Mononuclear cell (primary cell): Measurements from ENCODE around the gene TOMM20. TPM values are rescaled to one million over a fixed set of nuclear protein-coding genes. Genes with fewer than 3 reads are reported as not detected.
"Not testable (repeated sequence)": the region's sequence is repeated elsewhere in the genome, so short reads cannot be mapped to it uniquely, and the experiment has no call there.

Source experiments
- H3K27me3 ChIP-seq: 2 replicates; pipeline ENCODE4 v1.6.0; 2011; ENCODE audit warnings: low read length, control low read depth; ENCODE audit not compliant: insufficient read depth
- H3K4me1 ChIP-seq: 2 replicates; pipeline ENCODE4 v1.5.1; 2011; ENCODE audit warnings: mild to moderate bottlenecking, low read length, control low read depth; ENCODE audit not compliant: insufficient read depth
- H3K4me3 ChIP-seq: 2 replicates; pipeline ENCODE4 v1.5.1; 2011; ENCODE audit warnings: mild to moderate bottlenecking, low read length, moderate library complexity
- H3K9me3 ChIP-seq: 2 replicates; pipeline ENCODE4 v1.5.1; 2011; ENCODE audit warnings: low read depth, mild to moderate bottlenecking, control low read depth, low read length
- total RNA-seq: library from RNA; depleted of rRNA; stranded (reverse); fragments of >200 nt; gene quantifications from one replicate; pipeline ENCODE4 v1.2.3, GENCODE V29; 2012

The TOMM20 gene
- total RNA-seq, 1 donor = 89.1 TPM

DNA sequence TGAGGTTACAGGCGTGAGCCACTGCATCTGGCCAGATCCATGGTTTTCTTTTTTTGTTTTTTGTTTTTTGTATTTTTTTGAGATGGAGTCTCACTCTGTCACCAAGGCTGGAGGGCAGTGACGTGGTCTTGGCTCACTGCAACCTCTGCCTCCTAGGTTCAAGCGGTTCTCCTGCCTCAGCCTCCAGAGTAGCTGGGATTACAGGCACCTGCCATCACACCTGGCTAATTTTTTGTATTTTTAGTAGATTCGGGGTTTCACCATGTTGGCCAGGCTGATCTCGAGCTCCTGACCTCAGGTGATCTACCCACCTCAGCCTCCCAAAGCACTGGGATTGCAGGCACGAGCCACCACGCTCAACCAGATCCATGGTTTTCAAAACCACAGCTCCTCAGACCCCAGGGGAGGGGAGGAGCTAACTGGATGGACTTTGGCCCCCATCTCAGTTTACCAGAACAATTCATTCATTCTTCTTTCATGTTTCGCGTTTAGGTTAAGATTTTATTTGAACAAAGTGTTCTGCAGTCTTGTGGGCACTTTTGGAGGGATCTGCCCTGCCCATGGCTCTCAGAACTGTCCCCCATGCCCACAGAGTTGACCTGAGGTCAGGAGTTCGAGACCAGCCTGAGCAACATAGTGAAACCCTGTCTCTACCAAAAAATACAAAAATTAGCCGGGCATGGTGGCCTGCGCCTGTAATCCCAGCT, 43.1 kb downstream of the TOMM20 start:
- not testable (repeated sequence) for H3K4me3 ChIP-seq, H3K27me3 ChIP-seq, H3K9me3 ChIP-seq
- H3K4me1 ChIP-seq = peaks cover 24% of the 10 kb centered on the region

GRCh38 chr1:235080788-235081187, 47.8 kb downstream of the TOMM20 start:
- H3K27me3 ChIP-seq, H3K4me3 ChIP-seq, H3K9me3 ChIP-seq: not testable (repeated sequence)
- H3K4me1 ChIP-seq = peaks cover 57% of the 10 kb centered on the region

DNA sequence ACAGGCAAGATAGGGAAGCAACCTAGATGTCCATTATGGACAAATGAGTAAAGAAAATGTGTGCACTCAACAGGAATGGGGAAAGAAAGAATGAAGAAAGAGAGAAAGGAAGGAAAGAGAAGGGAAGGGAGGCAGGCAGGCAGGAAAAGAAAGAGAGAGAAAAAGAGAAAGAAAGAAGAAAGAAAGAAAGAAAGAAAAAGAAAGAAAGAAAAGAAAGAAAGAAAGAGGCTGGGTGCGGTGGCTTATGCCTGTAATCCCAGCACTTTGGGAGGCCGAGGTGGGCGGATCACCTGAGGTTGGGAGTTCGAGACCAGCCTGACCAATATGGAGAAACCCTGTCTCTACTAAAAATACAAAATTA, 48.4 kb downstream of the TOMM20 start:
- peaks cover 63% of the 10 kb centered on the region for H3K4me1 ChIP-seq
- not testable (repeated sequence) for H3K9me3 ChIP-seq, H3K27me3 ChIP-seq, H3K4me3 ChIP-seq

DNA sequence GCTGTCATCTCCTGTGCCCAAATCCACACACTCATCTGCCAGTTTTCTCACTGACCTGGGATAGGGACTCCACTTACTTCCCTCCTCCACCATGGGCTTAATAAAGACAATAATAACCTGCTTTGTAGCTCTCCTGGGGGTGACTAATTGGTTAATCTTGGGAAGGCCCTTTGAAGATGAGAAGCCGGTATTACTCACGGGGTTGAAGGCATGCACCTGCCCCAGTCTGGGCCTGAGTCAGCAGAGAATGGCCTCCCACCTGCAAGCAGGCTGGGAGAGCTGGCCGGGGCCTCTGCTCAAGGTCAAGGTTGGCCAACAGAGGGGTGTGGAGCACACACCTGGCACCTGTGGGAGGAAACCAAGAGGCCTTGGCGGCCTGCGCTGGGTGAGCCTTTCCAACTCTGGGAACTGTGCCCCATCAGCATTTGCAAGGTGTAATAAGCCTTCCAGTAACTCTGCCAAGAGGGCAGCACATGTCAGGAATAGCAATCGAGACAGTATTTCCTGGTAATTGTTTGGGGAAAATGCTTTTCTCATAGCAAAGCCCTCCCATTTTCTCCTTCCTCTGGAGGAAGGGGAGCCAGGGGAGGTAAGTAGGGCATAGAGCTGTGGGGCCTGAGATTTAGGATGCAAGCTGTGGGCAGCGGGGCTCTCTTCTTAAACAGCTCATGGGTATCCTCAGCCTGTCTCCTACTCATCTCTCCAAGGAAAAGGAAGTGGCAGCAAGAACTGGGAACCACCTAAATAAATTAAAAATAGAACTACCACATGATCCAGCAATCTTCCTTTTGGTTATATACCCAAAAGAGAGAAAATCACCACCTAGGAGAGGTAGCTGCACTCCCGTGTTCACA, 49.0 kb downstream of the TOMM20 start:
- Histone ChIP-seq H3K27me3 (no peaks in the 10 kb centered on the region), H3K9me3 (no peaks in the 10 kb centered on the region), H3K4me3 (no peak overlapping the region), H3K4me1 (peaks cover 69% of the 10 kb centered on the region)

- H3K4me3 ChIP-seq = no peak overlapping the region
- peaks cover 74% of the 10 kb centered on the region for H3K4me1 ChIP-seq
- no peaks in the 10 kb centered on the region for H3K27me3 ChIP-seq
- no peaks in the 10 kb centered on the region for H3K9me3 ChIP-seq
Observed at GRCh38 chr1:235078480-235079381, 49.9 kb downstream of the TOMM20 start.

DNA sequence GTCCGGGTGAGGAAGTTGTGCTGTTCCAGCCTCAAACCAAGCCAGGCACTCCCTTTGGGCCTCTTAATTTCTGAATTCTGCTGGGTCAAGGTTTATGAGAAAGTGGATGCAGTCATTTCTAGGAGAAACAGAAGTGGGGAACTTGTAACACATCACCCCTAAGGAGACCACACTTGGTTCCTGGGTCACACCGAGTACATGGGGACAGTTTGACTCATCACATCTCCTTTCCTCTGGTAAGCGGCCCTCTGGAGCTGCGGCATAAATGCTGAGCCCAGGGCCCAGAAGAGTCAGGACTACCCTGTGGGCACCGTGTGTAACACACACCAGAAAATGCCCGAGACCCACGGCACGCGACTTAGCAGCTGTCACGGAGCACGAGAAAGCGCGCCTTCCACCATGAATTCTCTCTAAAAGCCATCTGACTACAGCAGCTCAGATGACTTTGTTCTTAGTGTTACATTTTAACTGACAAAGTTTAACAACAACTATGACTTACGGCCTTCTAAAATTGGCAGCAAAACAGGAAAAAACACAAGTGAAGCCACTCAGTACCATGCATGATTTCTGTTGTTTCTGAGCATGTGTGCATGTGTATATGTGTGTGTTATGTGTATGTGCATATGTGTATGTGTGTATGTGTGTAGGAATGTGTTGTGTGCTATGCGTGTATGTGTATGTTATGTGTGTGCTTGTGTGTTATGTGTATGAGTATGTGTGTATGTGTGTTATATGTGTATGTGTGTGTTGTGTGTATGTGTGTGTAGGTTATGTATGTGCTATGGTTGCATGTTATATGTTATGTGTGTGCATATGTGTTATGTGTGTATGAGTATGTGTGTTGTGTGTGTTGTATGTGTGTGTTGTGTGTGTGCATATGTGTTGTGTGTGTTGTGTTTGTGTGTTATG, 50.8 kb downstream of the TOMM20 start:
- H3K9me3 ChIP-seq = no peaks in the 10 kb centered on the region
- no peaks in the 10 kb centered on the region for H3K27me3 ChIP-seq
- H3K4me1 ChIP-seq = peaks cover 74% of the 10 kb centered on the region
- H3K4me3 ChIP-seq = no peak overlapping the region

GRCh38 chr1:235077163-235077540, 51.5 kb downstream of the TOMM20 start:
- H3K9me3 ChIP-seq = no peaks in the 10 kb centered on the region
- H3K4me3 ChIP-seq = no peak overlapping the region
- peaks cover 75% of the 10 kb centered on the region for H3K4me1 ChIP-seq
- H3K27me3 ChIP-seq = no peaks in the 10 kb centered on the region

GRCh38 chr1:235076504-235077162, 52.0 kb downstream of the TOMM20 start:
- Histone ChIP-seq H3K9me3 (no peaks in the 10 kb centered on the region), H3K27me3 (no peaks in the 10 kb centered on the region), H3K4me1 (peaks cover 80% of the 10 kb centered on the region), H3K4me3 (no peak overlapping the region)

- Histone ChIP-seq H3K4me3 (no peak overlapping the region), H3K27me3 (no peaks in the 10 kb centered on the region), H3K9me3 (no peaks in the 10 kb centered on the region), H3K4me1 (peaks cover 73% of the 10 kb centered on the region)
Observed at GRCh38 chr1:235075777-235076308, 52.8 kb downstream of the TOMM20 start.

DNA sequence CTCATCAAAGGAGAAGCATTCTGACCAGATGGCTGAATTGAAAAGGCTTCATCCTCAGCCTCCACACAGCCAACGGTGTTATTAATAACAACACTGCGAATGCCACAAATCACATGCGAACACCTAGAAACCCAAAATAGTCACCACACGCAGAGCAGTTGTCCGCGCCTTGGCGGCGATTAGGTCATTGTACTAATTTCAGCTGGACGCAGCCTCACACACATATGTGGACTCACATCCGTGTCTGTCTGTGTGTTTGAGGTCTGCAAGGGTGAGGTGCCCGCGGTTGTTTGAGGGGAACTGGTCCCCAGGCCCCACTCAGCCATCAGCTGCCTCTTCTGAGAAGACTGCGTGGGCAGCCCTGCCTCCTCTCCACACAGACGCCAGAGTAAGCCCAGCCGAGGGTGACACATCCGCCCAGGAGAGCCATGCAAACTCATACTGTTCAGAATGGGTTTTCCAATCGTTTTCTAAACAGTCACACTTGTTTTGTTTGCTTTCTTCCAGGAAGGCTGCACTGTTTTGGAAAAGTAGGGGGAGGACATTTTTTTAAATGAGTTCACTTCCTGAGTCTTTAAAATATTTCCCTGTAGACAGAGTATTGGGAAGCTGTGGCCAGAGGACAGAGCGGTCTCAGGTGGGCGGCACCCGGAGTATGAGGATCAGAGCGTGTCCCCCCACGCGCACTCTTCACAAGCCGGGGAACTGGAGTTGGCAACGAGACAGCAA, 53.4 kb downstream of the TOMM20 start:
- H3K4me1 ChIP-seq = peaks cover 70% of the 10 kb centered on the region
- no peak overlapping the region for H3K4me3 ChIP-seq
- no peaks in the 10 kb centered on the region for H3K27me3 ChIP-seq
- H3K9me3 ChIP-seq = no peaks in the 10 kb centered on the region

DNA sequence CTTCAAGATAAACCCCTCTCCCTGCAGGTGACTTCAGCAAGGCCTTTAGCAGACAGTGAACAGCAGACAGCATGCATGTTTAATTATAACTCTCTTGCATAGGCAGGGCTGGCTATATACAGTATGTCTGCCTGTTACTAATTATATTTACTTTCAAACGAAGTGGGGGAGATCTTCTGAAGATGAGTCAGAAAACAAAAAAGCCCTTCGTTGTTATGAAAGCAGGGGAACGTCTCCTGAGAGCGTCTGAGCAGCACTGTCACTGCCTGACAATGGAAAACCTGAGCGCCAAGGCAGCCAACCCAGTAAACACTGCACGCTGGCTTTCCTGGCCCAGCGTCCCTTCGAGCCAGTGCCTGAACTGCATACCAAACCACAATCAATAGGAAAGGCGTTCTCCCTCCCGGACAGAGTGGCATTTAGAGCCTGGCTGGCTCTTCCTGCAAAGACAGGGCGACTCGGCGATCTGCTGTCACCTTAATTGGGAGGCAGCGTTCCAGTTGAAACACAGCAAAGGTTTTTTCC, 54.1 kb downstream of the TOMM20 start:
- no peaks in the 10 kb centered on the region for H3K27me3 ChIP-seq
- H3K4me3 ChIP-seq = no peak overlapping the region
- peaks cover 63% of the 10 kb centered on the region for H3K4me1 ChIP-seq
- no peaks in the 10 kb centered on the region for H3K9me3 ChIP-seq

DNA sequence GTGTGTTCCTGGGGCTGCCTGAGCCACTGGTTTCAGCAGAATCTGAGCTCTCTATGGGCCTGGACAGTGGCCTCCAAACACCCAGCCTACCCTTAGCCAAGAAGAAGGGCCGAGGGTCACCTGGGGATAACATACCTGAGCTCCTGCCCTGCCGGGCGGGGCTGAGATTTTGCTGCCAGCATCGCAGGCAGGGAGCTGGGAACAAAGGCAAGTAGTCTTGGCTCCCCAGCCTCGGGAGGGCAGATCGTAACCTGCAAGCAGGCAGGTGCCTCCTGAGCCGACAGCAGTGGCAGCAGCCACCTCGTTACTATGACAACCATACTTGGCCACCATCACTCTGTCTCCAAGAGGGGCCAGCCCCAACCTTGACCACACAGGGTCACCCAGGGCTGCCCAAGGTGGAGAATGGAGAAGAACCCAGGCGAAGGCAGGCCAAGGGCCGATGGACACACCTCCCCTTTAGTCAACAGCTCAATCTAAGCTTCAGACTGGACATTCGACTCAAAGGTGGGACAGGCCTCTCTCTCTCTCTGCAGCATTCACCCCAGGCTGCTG, 54.6 kb downstream of the TOMM20 start:
- peaks cover 58% of the 10 kb centered on the region for H3K4me1 ChIP-seq
- no peak overlapping the region for H3K4me3 ChIP-seq
- H3K27me3 ChIP-seq = no peaks in the 10 kb centered on the region
- no peaks in the 10 kb centered on the region for H3K9me3 ChIP-seq
